ENCODE results near the gene MPI.

DNA sequence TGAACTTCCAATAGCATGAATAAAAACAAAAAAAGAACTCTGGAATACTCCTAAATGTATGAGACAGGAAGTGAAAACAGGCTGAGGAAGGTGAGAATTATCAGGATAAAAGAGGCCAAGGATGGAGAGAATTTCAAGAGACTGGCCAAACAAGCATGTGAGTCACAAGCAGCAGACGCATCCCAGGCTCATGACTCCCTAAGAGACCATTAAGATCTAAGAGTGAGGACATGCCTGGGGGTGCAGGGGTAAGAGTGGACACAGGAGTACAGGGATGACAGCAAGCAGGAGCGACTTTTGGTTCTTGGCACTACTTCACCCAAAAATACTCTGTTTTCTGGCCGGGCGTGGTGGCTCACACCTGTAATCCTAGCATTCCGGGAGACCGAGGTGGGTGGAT lies 23.8 kb upstream of the MPI start:
- TF ChIP-seq, protein P1, sequence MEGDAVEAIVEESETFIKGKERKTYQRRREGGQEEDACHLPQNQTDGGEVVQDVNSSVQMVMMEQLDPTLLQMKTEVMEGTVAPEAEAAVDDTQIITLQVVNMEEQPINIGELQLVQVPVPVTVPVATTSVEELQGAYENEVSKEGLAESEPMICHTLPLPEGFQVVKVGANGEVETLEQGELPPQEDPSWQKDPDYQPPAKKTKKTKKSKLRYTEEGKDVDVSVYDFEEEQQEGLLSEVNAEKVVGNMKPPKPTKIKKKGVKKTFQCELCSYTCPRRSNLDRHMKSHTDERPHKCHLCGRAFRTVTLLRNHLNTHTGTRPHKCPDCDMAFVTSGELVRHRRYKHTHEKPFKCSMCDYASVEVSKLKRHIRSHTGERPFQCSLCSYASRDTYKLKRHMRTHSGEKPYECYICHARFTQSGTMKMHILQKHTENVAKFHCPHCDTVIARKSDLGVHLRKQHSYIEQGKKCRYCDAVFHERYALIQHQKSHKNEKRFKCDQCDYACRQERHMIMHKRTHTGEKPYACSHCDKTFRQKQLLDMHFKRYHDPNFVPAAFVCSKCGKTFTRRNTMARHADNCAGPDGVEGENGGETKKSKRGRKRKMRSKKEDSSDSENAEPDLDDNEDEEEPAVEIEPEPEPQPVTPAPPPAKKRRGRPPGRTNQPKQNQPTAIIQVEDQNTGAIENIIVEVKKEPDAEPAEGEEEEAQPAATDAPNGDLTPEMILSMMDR (IDR thresholded peaks at IDR 0.05; ENCODE audit: extremely low read depth in 1 of 2, insufficient read depth in 1 of 2, low read depth in 1 of 2, low read length in 2 of 2): no peak
- TF ChIP-seq EZH2 (IDR thresholded peaks at IDR 0.05; ENCODE audit: borderline replicate concordance, low read depth, low read length, severe bottlenecking) (no peak), POLR2AphosphoS5 (IDR thresholded peaks at IDR 0.05; ENCODE audit: insufficient read depth, low read depth, low read length) (no peak), POLR2A (IDR thresholded peaks at IDR 0.05; ENCODE audit: low read depth, low read length) (no peak)
